Vagina (tissue), 2 donors: ENCODE measurements around the gene CPLX3.

Source experiments
- CTCF ChIP-seq, 3 experiments: fragments of 450-650 bp in 2 of 3; fragments of 200-600 bp in 1 of 3; sonication (generic) in 1 of 3; IDR thresholded peaks; one replicate each; pipeline ENCODE4 v1.5.1; 2017 to 2019; ENCODE audit warnings: antibody characterized with exemption in 3 of 3, mild to moderate bottlenecking in 2 of 3, moderate library complexity in 2 of 3
- POLR2A ChIP-seq, 2 donors: fragments of 450-650 bp; IDR thresholded peaks; one replicate each; pipeline ENCODE4 v1.6.1; 2017; ENCODE audit warnings: antibody characterized with exemption in 2 of 2, mild to moderate bottlenecking in 2 of 2, moderate library complexity in 2 of 2
- POLR2AphosphoS5 ChIP-seq, 2 donors: sonication (generic); formaldehyde crosslinking; IDR thresholded peaks; one replicate each; pipeline ENCODE4 v1.9.0; 2017; ENCODE audit warnings: antibody characterized with exemption in 2 of 2, mild to moderate bottlenecking in 2 of 2, low read depth in 1 of 2; ENCODE audit not compliant: insufficient read depth in 1 of 2

GRCh38 chr15:74842581-74843444 lies 16.4 kb downstream of the CPLX3 start, which contains the start of gene ULK3:
- TF ChIP-seq CTCF (IDR thresholded peaks at IDR 0.05) (peak; percentile 19 to 59 (median 54)), POLR2A (IDR thresholded peaks at IDR 0.05) (peak in 1 of 2 donors; percentile 48), POLR2AphosphoS5 (IDR thresholded peaks at IDR 0.05; ENCODE audit: insufficient read depth in 1 of 2, low read depth in 1 of 2) (peak; percentile 37 to 78)
